DOHH2 (cell line): ENCODE results near the gene MPZL2.

Experiments used
- CTCF ChIP-seq: fragments of 200-600 bp; sonication (generic); IDR thresholded peaks from one replicate; pipeline ENCODE4 v1.5.1; 2014; ENCODE audit warnings: antibody characterized with exemption, mild to moderate bottlenecking, low read depth, low read length; ENCODE audit not compliant: poor library complexity, severe bottlenecking
- EZH2phosphoT487 ChIP-seq: fragments of 200-600 bp; sonication (generic); IDR thresholded peaks from 2 replicates; pipeline ENCODE4 v1.6.1; 2017; ENCODE audit warnings: borderline replicate concordance, mild to moderate bottlenecking, antibody characterized with exemption, low read length, moderate library complexity, mixed read lengths

- TF ChIP-seq CTCF, result no peak
- TF ChIP-seq EZH2phosphoT487, result no peak
Measured at GRCh38 chr11:118219244-118219643, 44.9 kb downstream of the MPZL2 start.
